ENCODE results near the gene PLA2G4B. TPM values are rescaled to one million over a fixed set of nuclear protein-coding genes. Genes with fewer than 3 reads are reported as not detected.
A peak's percentile ranks its signal among the peaks of the same experiment; 100 is the strongest.

PLA2G4B gene
- total RNA-seq, 2 donors from 2014 or later, result 6.9 to 10.1 TPM

DNA sequence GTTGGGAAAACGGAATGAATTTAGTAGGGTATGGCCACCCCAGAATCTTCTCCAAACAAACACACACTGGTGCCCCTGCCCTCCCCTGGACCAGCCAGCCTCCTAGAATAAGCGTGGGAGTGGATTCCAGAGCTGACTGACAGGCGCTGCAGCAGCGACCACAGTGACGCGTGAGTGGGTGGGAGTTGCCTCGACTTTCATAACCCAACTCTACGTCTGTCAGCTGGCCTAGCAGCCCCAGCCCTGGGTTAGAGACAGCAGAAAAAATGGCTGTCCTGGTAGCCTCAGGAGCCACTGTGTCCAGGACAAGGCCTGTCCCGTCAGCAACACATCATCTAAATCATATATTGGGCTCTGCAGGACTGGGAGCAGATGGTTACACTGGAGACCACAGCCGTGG, 10.0 kb downstream of the PLA2G4B start:
- Histone ChIP-seq H3K4me1 (ENCODE audit: control insufficient read depth, insufficient read depth, low read length) (no peaks in the 10 kb centered on the region), H3K9me3 (ENCODE audit: control insufficient read depth, low read length) (no peaks in the 10 kb centered on the region), H3K9ac (ENCODE audit: extremely low read depth, low read length, poor library complexity, severe bottlenecking) (no peak overlapping the region), H3K27ac (ENCODE audit: low read depth, low read length) (no peak overlapping the region), H3K36me3 (ENCODE audit: control insufficient read depth, insufficient read depth, low read length) (no peaks in the 10 kb centered on the region), H3K27me3 (ENCODE audit: control insufficient read depth, insufficient read depth, low read length, poor library complexity, severe bottlenecking) (no peaks in the 10 kb centered on the region), H3K4me3 (ENCODE audit: low read length) (no peak overlapping the region)
- no peaks in the 10 kb centered on the region for H3K9me3 Mint-ChIP-seq
- DNase-seq, result no peak
- H3K27me3 Mint-ChIP-seq (ENCODE audit: insufficient read depth), result peaks cover 1% of the 10 kb centered on the region
- H3K36me3 Mint-ChIP-seq (ENCODE audit: low read depth), result peaks cover 18% of the 10 kb centered on the region
- no peak overlapping the region for H3K27ac Mint-ChIP-seq
- WGBS, 2 experiments (ENCODE audit: insufficient coverage in 1 of 2, insufficient read length in 1 of 2), result 87 to 91% methylated on average over 4 to 10 of the region's 10 CpGs
- no peak overlapping the region for H3K4me3 Mint-ChIP-seq
- TF ChIP-seq, protein P1, sequence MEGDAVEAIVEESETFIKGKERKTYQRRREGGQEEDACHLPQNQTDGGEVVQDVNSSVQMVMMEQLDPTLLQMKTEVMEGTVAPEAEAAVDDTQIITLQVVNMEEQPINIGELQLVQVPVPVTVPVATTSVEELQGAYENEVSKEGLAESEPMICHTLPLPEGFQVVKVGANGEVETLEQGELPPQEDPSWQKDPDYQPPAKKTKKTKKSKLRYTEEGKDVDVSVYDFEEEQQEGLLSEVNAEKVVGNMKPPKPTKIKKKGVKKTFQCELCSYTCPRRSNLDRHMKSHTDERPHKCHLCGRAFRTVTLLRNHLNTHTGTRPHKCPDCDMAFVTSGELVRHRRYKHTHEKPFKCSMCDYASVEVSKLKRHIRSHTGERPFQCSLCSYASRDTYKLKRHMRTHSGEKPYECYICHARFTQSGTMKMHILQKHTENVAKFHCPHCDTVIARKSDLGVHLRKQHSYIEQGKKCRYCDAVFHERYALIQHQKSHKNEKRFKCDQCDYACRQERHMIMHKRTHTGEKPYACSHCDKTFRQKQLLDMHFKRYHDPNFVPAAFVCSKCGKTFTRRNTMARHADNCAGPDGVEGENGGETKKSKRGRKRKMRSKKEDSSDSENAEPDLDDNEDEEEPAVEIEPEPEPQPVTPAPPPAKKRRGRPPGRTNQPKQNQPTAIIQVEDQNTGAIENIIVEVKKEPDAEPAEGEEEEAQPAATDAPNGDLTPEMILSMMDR (conservative IDR thresholded peaks at IDR 0.05), result no peak
- no peaks in the 10 kb centered on the region for H3K4me1 Mint-ChIP-seq

DNA sequence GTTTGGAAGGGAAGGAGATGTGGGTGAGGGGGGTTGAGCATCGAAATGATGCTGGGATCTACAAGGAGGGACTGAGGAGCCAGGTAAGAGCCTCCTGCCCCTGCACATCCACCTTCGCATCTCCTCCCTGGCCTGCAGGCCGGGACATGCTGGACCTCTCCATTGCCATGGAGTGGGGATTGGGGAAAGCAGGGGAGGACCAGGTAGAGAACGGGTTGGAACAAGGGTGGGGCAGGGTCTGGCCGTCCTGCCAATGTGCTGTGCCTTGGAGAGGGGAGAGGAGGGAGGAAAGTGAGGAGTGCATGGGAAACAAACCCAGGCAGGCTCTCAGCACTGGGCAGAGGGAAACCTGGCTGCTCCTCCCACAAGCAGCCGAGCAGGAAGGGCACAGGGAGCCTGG, 10.6 kb downstream of the PLA2G4B start:
- 83 to 90% methylated on average over 3 to 6 of the region's 6 CpGs for WGBS, 2 experiments (ENCODE audit: insufficient coverage in 1 of 2, insufficient read length in 1 of 2)
- no peaks in the 10 kb centered on the region for H3K9me3 Mint-ChIP-seq
- H3K4me1 Mint-ChIP-seq, result no peaks in the 10 kb centered on the region
- no peaks in the 10 kb centered on the region for H3K9me3 ChIP-seq (ENCODE audit: control insufficient read depth, low read length)
- H3K27ac Mint-ChIP-seq, result no peak overlapping the region
- TF ChIP-seq, protein P1 (conservative IDR thresholded peaks at IDR 0.05), result no peak
- peaks cover 1% of the 10 kb centered on the region for H3K27me3 Mint-ChIP-seq (ENCODE audit: insufficient read depth)
- H3K4me3 ChIP-seq (ENCODE audit: low read length), result no peak overlapping the region
- H3K9ac ChIP-seq (ENCODE audit: extremely low read depth, low read length, poor library complexity, severe bottlenecking), result no peak overlapping the region
- DNase-seq, result no peak
- H3K27ac ChIP-seq (ENCODE audit: low read depth, low read length), result no peak overlapping the region
- H3K36me3 ChIP-seq (ENCODE audit: control insufficient read depth, insufficient read depth, low read length), result no peaks in the 10 kb centered on the region
- peaks cover 18% of the 10 kb centered on the region for H3K36me3 Mint-ChIP-seq (ENCODE audit: low read depth)
- H3K27me3 ChIP-seq (ENCODE audit: control insufficient read depth, insufficient read depth, low read length, poor library complexity, severe bottlenecking), result no peaks in the 10 kb centered on the region
- H3K4me1 ChIP-seq (ENCODE audit: control insufficient read depth, insufficient read depth, low read length), result no peaks in the 10 kb centered on the region
- no peak overlapping the region for H3K4me3 Mint-ChIP-seq

DNA sequence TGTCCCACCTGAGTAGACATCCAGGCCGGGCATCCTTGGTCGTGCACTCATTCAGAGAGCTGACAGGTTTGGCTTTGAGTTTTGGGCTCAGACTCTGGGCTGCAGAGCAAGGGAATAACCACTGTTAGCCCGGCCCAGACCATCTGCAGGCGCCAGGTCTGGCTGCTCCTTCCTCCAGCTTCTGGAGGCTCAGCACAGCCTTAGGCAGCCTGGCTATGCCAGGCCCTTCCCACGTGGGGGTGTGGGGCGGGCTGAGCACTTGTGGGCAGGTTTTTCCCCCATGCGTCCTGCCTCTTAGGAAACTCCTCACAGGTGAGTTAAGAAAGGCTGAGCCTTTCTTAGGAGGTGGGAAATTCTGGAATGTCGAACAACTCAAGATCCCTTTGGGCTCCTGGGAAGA, 11.2 kb downstream of the PLA2G4B start:
- Histone ChIP-seq H3K36me3 (ENCODE audit: control insufficient read depth, insufficient read depth, low read length) (no peaks in the 10 kb centered on the region), H3K4me1 (ENCODE audit: control insufficient read depth, insufficient read depth, low read length) (no peaks in the 10 kb centered on the region), H3K9ac (ENCODE audit: extremely low read depth, low read length, poor library complexity, severe bottlenecking) (no peak overlapping the region), H3K27me3 (ENCODE audit: control insufficient read depth, insufficient read depth, low read length, poor library complexity, severe bottlenecking) (no peaks in the 10 kb centered on the region), H3K27ac (ENCODE audit: low read depth, low read length) (no peak overlapping the region), H3K4me3 (ENCODE audit: low read length) (no peak overlapping the region), H3K9me3 (ENCODE audit: control insufficient read depth, low read length) (no peaks in the 10 kb centered on the region)
- no peak overlapping the region for H3K4me3 Mint-ChIP-seq
- peaks cover 18% of the 10 kb centered on the region for H3K36me3 Mint-ChIP-seq (ENCODE audit: low read depth)
- 84 to 86% methylated on average over 7 to 8 of the region's 8 CpGs for WGBS, 2 experiments (ENCODE audit: insufficient coverage in 1 of 2, insufficient read length in 1 of 2)
- H3K4me1 Mint-ChIP-seq, result no peaks in the 10 kb centered on the region
- H3K27me3 Mint-ChIP-seq (ENCODE audit: insufficient read depth), result peaks cover 1% of the 10 kb centered on the region
- TF ChIP-seq, protein P1 (conservative IDR thresholded peaks at IDR 0.05), result no peak
- peak overlapping the region; percentile 14 for H3K27ac Mint-ChIP-seq
- no peaks in the 10 kb centered on the region for H3K9me3 Mint-ChIP-seq
- no peak for DNase-seq
